Thoracic aorta (tissue), 2 donors: ENCODE results near the gene ADGRE1. TPM values are rescaled to one million over a fixed set of nuclear protein-coding genes. Genes with fewer than 3 reads are reported as not detected.

Source experiments
- ATAC-seq: fragments of 150-250 bp; one replicate; pipeline ENCODE4 v1.8.0; 2017; ENCODE audit warnings: low read depth; ENCODE audit not compliant: insufficient number of reproducible peaks, low FRiP score
- DNase-seq: peaks from one replicate; pipeline ENCODE4 v3.0.0-alpha.2; 2020; ENCODE audit warnings: low spot score
- H3K27ac ChIP-seq, 2 donors: fragments of 200-600 bp; sonication (generic); 1 replicate in 1 of 2; 2 replicates in 1 of 2; pipeline ENCODE4 v1.5.1; 2016; ENCODE audit warnings: mild to moderate bottlenecking in 2 of 2, moderate library complexity in 2 of 2
- H3K27me3 ChIP-seq: fragments of 200-600 bp; sonication (generic); replicated peaks from 2 replicates; pipeline ENCODE4 v1.6.0; 2016; ENCODE audit warnings: mild to moderate bottlenecking; ENCODE audit not compliant: insufficient read depth
- H3K36me3 ChIP-seq: fragments of 200-600 bp; sonication (generic); one replicate; pipeline ENCODE4 v1.5.1; 2016
- H3K4me1 ChIP-seq, 2 donors: fragments of 200-600 bp; sonication (generic); 1 replicate in 1 of 2; 2 replicates in 1 of 2; pipeline versions ENCODE4 v1.5.1 to v1.6.0; 2016; ENCODE audit warnings: low read depth in 2 of 2, mild to moderate bottlenecking in 1 of 2; ENCODE audit not compliant: control insufficient read depth in 1 of 2
- H3K4me3 ChIP-seq: fragments of 200-600 bp; sonication (generic); 2 replicates; pipeline ENCODE4 v1.5.1; 2016; ENCODE audit warnings: mild to moderate bottlenecking
- H3K9me3 ChIP-seq: fragments of 200-600 bp; sonication (generic); 2 replicates; pipeline ENCODE4 v1.5.1; 2016
- total RNA-seq, 2 donors: library from RNA; depleted of rRNA; stranded (reverse); fragments of >200 nt; gene quantifications; one replicate each; pipeline versions ENCODE4 v1.1.0 to v1.2.3, GENCODE V29; 2016
- TF ChIP-seq, protein P1 (sequence below): fragments of 200-600 bp; sonication (generic); IDR thresholded peaks from one replicate; pipeline ENCODE4 v1.5.1; 2019; ENCODE audit warnings: antibody characterized with exemption

The ADGRE1 gene
- total RNA-seq, 2 donors from 2014 or later, result 0.41 to 0.42 TPM

DNA sequence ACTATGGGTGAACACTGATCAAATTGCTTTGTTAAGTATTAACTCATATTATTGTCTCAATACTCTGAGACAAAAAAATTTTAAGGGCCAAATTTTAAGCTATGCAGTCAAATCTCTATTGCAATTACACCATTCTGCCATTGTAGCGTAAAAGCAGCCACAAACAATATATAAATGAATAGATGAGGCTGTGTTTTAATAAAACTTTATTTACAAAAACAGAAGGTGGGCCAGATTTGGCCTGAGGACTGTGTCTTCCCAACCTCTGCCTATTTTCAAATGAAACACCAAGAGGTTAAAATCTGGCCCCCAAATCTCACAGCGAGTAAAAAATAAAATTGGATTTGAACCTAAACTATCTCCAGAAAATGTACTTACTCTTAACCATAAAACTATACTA, 82.1 kb downstream of the ADGRE1 start:
- DNase-seq (no peak), ATAC-seq (no peak)
- TF ChIP-seq, protein P1, sequence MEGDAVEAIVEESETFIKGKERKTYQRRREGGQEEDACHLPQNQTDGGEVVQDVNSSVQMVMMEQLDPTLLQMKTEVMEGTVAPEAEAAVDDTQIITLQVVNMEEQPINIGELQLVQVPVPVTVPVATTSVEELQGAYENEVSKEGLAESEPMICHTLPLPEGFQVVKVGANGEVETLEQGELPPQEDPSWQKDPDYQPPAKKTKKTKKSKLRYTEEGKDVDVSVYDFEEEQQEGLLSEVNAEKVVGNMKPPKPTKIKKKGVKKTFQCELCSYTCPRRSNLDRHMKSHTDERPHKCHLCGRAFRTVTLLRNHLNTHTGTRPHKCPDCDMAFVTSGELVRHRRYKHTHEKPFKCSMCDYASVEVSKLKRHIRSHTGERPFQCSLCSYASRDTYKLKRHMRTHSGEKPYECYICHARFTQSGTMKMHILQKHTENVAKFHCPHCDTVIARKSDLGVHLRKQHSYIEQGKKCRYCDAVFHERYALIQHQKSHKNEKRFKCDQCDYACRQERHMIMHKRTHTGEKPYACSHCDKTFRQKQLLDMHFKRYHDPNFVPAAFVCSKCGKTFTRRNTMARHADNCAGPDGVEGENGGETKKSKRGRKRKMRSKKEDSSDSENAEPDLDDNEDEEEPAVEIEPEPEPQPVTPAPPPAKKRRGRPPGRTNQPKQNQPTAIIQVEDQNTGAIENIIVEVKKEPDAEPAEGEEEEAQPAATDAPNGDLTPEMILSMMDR, result no peak
- H3K9me3 ChIP-seq, result no peaks in the 10 kb centered on the region
- H3K36me3 ChIP-seq, result no peaks in the 10 kb centered on the region
- no peak overlapping the region for H3K4me3 ChIP-seq
- H3K27ac ChIP-seq, result no peak overlapping the region
- no peaks in the 10 kb centered on the region for H3K4me1 ChIP-seq
- H3K27me3 ChIP-seq, result no peaks in the 10 kb centered on the region

DNA sequence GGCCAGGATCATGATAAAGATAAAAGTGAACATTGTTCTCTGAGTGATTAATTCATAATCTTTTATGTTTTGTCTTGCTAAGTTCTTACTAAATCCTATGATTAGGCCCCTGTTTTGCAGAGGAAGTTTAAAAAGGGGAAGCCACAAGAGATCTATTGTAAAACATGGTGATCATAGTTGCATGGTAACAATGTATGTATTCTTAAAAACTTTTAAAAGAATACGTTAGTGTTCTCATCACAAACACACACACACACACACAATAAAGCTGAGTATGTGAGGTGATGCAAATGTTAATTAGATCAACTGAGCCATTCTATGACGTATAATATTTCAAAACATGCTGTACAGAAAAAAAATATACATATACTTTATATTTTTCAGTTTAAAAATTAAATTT, 82.6 kb downstream of the ADGRE1 start:
- no peak for ATAC-seq
- no peaks in the 10 kb centered on the region for H3K4me1 ChIP-seq
- no peak overlapping the region for H3K27ac ChIP-seq
- H3K9me3 ChIP-seq, result no peaks in the 10 kb centered on the region
- H3K36me3 ChIP-seq, result no peaks in the 10 kb centered on the region
- H3K27me3 ChIP-seq, result no peaks in the 10 kb centered on the region
- TF ChIP-seq, protein P1, result no peak
- H3K4me3 ChIP-seq, result no peak overlapping the region
- no peak for DNase-seq

DNA sequence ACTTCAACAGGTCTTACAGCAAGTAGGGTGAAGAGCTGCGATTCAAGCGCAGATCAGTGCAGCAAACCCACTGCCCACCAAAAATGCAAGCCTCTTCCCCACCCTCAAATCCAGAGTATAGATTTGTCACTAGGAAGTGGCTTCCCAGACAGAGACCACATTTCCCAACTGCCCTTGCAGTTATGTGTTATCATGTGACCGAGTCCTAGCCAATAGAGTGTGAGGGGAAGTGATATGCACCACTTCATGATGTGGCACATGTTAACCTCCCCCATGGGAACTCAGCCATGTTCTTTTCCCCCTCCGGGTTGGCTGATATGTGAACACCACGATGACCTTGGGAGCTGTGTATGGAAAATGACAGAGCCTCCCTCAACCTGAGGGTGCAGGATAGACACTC, 83.1 kb downstream of the ADGRE1 start:
- Histone ChIP-seq H3K4me1 (no peaks in the 10 kb centered on the region), H3K36me3 (no peaks in the 10 kb centered on the region), H3K27me3 (no peaks in the 10 kb centered on the region), H3K27ac (no peak overlapping the region), H3K9me3 (no peaks in the 10 kb centered on the region), H3K4me3 (no peak overlapping the region)
- ATAC-seq (no peak), DNase-seq (no peak)
- TF ChIP-seq, protein P1, result no peak

DNA sequence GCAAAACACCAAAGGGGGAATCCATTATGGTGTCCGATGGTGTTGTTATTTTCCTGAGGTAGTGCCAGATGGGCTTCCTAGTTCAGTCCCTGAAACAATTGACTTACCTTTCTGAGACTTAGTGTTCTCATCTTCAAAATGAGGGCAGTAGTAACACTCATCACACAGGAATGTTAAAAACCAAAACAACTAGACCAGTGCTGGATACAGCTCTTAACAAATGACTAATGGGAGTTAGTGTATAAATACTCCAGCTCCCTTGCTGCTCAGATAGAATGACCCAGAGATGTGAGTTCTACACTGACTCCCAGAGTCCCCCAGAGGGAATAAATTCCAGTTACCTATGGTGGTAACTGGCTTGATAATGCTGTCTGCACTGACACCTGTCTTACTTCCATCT, 84.0 kb downstream of the ADGRE1 start:
- TF ChIP-seq, protein P1, result no peak
- H3K27ac ChIP-seq, result no peak overlapping the region
- no peaks in the 10 kb centered on the region for H3K9me3 ChIP-seq
- no peaks in the 10 kb centered on the region for H3K36me3 ChIP-seq
- ATAC-seq (no peak), DNase-seq (no peak)
- H3K4me1 ChIP-seq, result no peaks in the 10 kb centered on the region
- H3K27me3 ChIP-seq, result no peaks in the 10 kb centered on the region
- H3K4me3 ChIP-seq, result no peak overlapping the region

DNA sequence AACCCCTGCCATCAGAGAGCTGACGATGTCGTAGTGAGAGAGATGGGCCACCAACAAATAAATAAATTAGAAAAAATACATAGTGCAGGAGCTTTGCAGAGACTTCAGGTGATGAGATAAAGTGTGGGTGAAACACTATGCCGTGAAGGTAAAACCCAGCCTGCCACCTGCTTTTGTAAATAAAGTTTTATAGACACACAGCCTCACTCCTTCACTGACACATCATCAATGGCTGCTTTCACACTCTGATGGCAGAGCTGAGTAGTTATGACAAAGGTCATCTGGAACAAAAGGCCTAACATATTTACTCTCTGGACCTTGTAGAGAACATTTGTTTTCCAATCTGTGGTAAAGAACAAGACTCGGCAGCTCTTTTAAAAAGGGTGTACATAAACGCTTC, 88.8 kb downstream of the ADGRE1 start:
- Histone ChIP-seq H3K36me3 (no peaks in the 10 kb centered on the region), H3K4me1 (no peaks in the 10 kb centered on the region), H3K27me3 (no peaks in the 10 kb centered on the region), H3K27ac (no peak overlapping the region), H3K4me3 (no peak overlapping the region), H3K9me3 (peaks cover 9% of the 10 kb centered on the region)
- no peak for ATAC-seq
- DNase-seq, result no peak
- TF ChIP-seq, protein P1, result no peak
